Caki2 (cell line): ENCODE measurements around the gene CTIF. TPM values are rescaled to one million over a fixed set of nuclear protein-coding genes. Genes with fewer than 3 reads are reported as not detected.
"Not testable (repeated sequence)": the region's sequence is repeated elsewhere in the genome, so short reads cannot be mapped to it uniquely, and the experiment has no call there.

Experiments used
- DNase-seq: peaks from one replicate; pipeline ENCODE4 v3.0.0-alpha.2; 2015; ENCODE audit warnings: low read depth
- in situ Hi-C: cut with HindIII; loops from 2 replicates; pipeline ENCODE4 v1.10.0; 2016; ENCODE audit warnings: low sequenced_read_pairs, low pct_unique_long_range_greater_than_20kb, mixed read lengths
- total RNA-seq: library from RNA; depleted of rRNA; stranded (reverse); fragments of >200 nt; shearing (Covaris generic); gene quantifications from 2 replicates; pipeline ENCODE4 v1.2.3, GENCODE V29; 2014; ENCODE audit warnings: low replicate concordance

CTIF gene
- total RNA-seq, 1 experiment from 2014 or later: 3.7 TPM

DNA sequence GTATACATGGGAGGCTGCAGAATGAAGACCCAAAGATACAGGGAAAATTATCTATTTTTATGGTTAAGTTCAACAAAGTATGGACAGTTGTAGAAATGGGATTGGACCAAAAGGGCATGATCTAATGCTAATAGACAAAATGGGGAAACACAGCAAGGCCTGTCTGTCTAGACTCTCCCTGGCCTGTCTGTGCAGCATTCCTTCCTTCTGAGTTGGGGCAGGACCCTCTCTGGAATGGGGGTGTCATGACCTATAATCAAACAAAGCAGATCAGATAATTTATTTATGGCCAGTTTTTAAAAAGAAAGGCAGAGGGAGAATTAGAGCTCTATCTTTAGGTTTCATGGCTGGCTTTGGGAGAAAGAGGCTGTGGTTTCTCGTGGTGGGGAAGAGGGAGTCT is 104.4 kb downstream of the CTIF start:
- DNase-seq: no peak
- in situ Hi-C loops: no loop called here

DNA sequence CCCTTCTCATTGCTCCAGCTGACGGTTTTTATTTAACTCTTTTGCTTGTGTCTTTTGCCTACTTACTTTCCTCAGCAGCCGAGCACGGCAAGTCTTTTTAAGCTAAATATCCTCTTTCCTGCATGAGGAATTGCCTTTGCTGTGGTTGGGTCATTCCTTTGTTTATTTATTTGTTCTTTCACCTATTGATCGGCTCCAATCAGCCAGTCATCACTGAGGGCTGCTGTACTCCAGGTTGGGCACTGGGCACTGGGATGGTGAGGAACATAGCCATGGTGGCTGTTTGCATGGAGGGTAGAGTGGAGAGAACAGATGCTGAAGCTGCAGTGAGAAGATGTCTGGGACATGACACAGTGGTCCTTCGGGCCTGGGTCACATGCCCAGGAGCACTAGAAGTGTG is 105.2 kb downstream of the CTIF start:
- in situ Hi-C loops: no loop called here
- DNase-seq: no peak

DNA sequence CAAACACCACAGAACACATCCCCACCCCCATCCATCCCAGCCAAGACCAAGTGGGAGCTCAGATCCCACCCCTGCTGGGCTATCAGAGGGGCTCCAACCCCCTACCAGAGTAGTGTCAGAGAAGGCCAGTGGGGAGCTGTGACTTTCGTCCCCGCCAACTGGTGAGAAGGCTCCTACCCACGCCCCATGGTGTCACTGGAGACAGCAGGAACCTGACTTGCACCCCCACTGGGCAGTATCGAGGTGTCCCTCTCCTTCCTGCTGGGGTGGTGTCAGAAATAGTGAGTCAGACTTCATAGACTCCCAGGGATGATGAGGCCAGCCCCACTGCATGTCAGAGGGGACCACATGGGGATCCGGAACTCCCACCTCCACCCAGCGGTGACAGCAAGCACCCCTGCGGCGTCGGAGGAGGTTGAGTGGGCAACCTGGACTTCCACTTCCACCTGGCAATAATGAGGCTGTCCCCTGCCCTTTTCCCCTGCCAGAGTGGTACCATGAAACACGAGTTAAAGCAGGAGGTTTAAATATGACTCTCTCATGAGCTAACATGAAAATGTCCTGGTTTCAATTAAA is 106.7 kb downstream of the CTIF start:
- in situ Hi-C loops: no loop called here
- no peak for DNase-seq

DNA sequence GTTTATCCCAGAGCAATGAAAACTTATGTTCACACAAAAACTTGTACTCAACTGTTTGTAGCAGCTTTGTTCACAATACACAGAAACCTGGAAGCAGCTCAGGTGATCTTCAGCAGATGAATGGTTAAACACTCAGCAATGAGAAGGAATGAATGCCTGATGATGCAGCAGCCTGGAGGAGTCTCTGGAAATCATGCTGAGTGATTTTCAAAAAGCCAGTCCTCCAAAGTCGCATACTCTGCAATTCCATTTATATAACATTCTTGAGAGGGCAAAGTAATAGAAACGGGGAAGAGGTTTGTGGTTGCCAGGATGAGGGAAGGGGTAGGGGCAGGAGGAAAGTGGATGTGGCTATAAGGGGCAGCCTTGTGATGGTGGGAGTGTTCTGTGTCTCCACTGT is 108.1 kb downstream of the CTIF start:
- in situ Hi-C loops: no loop called here

DNA sequence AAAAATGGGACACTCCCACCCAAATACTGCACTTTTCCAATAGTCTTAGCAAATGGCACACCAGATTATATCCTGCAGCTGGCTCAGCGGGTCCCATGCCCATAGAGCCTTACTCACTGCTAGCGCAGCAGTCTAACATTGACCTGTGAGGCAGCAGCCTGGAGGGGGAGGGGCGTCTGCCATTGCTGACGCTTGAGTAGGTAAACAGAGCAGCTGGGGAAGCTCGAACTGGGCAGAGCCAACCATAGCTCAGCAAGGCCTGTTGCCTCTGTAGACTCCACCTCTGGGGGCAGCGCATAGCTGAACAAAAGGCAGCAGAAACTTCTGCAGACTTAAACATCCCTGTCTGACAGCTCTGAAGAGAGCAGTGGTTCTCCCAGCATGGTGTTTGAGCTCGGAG is 110.4 kb downstream of the CTIF start:
- no peak for DNase-seq
- in situ Hi-C loops: no loop called here

More for the DNA sequence above, 108.1 kb downstream of the CTIF start:
- no peak for DNase-seq

DNA sequence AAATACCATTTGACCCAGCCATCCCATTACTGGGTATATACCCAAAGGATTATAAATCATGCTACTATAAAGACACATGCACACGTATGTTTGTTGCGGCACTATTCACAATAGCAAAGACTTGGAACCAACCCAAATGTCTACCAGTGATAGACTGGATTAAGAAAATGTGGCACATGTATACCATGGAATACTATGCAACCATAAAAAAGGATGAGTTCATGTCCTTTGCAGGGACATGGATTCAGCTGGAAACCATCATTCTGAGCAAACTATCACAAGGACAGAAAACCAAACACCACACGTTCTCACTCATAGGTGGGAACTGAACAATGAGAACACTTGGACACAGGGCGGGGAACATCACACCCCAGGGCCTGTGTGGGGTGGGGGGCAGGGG is 115.8 kb downstream of the CTIF start:
- DNase-seq, in situ Hi-C loops: not testable (repeated sequence)

DNA sequence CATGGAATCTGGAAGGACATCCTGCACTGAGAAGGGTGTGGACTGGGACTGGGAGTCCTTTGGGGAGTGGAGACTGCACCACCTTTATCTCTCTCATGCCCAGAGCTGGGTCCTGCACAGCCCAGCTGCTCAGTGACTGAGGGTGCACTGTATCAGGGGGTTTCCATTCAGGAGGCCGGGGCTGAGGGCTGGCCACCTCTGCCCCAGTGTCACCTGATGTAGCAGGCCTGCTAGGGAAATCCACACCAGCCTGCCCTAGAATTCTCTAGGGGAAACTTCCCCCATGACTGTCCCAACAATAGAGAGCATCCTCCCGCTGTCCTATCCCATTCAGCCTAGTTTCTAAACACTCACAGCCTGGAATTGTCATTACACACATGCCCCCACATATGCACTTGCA is 116.7 kb downstream of the CTIF start:
- in situ Hi-C loops: no loop called here
- no peak for DNase-seq

DNA sequence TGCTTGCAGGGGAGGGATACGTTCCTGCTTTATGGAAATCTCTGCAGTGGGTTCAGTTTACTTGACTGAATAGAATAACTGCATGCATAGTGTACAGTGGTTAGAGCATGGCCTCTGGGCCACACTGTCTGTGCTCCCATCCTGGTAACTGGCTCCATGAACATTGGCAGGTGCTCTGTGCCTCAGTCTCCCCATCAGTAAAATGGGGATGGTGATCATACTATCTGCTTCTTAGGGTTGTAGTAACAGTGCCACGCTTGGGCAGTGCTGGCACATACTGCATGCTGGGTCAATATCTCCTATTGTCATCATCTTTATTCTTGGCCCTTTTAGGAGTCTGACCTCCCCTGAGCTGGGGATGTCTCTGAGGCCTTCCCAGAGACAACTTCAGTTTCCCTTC is 117.3 kb downstream of the CTIF start:
- in situ Hi-C loops: no loop called here
- no peak for DNase-seq

DNA sequence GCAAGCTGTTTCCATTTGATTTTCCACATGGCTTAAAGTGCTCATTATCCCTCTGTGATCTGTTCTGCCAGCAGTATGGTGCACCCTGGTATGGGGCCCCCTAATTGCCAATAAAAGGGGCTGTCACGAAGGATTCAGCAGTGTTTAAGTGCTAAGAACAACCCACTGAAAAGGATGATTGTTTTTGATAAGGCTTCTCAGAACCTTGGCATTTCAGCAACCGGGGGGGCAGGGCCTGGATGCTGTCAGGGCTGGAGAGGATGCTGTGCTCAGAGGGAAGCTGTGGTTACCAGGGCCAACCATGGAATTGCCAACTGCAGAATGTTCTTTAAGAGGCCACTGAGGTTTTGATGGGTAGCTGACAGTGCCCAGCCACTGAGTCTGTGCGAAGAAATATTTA is 117.8 kb downstream of the CTIF start:
- DNase-seq: no peak
- in situ Hi-C loops: no loop called here

DNA sequence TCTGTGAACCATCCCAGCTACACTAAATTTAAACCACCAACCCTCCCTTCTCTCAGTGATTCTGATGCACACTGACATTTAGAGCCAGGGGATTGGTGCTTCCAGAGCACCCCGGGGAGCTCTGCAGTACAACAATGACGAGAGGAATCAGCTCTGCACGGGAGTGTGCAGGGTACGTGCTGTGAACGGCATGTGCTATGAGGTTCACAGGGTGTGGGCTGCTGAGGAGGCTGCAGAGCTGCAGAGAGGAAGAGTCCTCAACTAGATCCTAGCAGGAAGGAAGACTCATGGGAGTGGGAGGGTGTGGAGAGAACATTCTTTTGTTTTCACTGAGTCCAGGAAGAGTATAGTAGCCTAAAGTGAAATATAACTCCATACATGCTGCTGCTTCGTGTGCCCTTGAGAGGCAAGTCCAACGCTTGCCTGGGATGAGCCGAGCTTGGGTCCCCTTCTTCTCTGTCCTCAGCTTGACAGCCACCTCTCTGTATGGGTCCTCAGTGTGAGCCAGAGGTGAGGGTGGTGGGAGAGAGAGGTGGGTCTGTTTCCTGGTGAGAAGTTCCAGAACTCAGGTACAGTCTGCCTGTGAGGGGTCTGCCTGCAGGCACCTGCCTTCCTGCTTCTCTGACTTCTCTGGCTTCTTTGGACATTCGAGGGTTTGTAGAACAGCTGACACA is 118.8 kb downstream of the CTIF start:
- in situ Hi-C loops: no loop called here
- DNase-seq: no peak

DNA sequence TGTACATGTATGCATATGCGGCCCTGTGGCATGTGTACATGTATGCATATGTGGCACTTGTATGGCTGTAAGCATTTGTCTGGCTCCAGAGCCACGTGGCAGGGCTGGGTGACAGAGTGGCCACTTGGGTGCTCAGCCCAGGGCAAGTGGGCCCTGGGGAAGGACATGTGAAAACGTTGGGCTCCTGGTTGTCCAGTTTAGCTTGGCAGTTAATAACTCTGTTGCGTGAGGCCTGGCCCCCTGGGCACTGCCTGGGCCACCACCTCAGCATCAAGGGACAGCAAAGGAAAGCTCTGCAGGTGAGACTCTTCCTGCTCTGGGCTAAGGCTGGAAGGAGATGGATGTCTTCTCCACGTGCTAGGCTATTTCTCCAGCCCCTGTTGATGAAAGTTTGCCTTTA is 119.9 kb downstream of the CTIF start:
- no peak for DNase-seq

DNA sequence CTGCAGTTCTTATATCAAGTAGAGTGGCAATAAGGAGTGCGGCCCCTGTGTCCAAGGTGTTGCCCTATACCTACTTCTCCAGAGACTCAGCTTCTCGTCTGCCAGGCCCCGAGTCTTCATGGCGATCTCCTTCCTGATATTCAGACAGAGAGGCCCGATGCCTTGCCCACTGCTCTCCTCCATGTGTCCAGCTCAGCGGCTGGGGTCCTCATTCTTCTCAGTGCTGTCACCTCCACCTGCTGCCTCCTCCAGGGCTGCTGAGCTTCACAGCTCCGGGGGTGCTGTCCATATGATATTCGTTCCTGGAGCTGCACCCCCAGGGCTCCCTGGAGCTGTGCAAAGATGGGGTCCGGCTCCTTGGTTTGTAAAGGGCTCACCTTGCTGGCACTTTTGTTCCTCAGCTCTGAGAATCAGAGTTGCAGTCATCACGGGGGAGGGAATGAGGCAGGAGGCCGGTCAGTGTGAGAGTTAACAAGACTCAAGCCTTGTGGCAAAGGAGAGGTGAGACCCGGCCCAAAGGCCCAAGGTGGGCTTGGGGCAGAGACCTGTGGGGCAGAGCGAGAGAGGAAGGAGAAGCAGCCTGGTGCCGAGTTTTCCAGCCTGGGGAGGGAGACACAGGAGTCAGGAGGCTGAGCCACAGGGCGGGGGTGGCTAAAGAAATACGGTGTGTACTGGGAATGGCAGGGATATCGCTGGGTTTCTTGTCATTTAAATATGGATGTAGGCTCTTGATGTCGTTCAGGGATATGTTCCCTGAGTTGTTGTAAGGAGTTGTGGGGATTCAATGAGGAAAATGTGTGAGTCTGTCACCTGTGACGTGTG is 120.6 kb downstream of the CTIF start:
- in situ Hi-C loops: no loop called here
- DNase-seq: no peak

More for the DNA sequence above, 119.9 kb downstream of the CTIF start:
- in situ Hi-C loops: no loop called here

DNA sequence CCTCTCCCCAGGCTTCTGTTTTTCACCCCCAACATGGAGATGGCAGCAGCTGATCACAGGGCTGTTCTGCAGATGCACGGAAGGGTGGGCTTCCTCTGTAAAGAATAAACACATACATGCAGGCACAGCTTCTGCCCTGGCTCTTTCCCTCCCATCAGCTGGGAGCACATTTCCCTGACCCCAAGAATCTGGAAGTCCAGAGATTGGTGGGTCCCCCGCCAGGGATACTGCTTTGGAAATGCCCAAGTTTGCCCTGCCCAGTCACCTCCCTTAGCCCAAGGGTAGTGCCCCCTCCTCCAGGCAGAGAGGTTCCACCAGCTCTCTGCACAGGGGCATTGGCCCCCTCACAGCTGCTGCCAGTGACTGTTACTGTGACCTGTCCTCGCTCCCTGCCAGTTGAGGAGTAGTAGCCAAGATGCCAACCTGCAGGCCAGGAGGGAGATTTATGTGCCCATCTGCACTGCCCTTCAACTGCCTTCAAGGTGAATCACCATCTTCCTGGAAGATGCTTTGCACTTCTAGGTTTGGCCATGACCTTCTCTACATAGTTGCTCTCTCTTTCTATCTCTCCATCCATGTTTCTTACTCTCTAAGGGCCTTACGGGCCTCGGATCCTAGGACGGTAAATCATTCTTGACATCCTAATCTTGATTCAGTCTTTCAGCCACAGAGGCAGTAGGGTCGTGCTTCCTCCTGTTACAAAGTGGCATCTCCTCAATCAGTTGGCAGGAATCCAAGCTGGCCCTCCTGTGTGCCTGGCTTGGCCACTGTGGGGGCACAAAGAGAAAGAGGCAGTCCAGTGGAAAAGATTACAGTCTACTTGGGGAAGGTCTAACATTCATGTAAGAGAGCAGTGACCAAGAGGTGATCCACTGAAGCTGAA is 121.8 kb downstream of the CTIF start:
- in situ Hi-C loops: no loop called here
- no peak for DNase-seq

DNA sequence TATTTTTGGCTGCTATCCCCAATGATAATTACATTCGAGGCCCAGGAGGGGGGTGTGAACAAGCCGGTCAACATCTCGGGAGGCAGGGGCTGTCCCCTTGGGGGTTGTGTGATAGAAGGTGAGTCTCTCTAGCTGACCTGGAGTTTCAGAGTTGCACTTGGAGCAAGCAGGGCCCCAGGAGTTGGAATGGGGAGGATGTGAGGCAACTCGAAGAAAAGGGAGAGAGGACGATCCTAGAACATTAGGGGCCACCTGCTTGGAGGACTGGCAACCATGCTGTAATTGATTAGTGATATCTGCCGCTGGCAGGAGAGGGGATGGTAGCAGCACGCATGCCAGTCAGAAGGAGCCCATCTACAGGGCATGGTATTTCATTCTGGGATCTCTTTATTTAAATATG is 122.6 kb downstream of the CTIF start:
- in situ Hi-C loops: no loop called here
- no peak for DNase-seq

DNA sequence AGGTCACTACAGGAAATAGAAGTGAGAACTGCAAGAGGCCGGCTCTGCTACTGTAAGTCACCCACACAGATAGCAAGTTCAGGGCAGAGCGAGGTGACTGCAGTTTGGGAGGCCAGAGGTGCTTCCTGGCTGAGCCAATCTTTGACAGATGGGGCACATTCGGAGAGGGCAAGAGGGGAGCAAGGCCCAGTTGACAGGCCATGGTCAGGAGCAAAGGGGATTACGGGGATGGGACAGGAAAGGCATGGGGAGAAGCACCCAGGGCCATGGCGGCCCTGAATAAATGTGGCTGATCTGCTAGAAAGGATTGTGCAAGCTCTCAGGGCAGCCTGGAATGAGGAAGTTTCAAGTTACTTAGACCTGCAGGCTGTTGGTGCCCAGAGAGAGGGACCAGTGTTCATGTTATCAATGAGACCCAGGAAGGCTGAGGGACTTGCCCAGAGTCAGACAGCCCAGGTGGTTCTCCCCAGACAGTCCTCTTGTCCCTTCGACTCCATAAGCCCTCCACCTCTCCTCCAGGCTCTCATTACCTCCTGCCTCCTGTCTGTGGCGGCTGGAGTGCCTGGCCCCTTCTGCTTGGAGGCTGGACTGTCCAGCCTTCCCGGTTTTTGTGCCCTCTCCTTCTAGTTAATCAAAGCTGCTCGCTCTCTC is 123.3 kb downstream of the CTIF start:
- no peak for DNase-seq
- in situ Hi-C loops: no loop called here

DNA sequence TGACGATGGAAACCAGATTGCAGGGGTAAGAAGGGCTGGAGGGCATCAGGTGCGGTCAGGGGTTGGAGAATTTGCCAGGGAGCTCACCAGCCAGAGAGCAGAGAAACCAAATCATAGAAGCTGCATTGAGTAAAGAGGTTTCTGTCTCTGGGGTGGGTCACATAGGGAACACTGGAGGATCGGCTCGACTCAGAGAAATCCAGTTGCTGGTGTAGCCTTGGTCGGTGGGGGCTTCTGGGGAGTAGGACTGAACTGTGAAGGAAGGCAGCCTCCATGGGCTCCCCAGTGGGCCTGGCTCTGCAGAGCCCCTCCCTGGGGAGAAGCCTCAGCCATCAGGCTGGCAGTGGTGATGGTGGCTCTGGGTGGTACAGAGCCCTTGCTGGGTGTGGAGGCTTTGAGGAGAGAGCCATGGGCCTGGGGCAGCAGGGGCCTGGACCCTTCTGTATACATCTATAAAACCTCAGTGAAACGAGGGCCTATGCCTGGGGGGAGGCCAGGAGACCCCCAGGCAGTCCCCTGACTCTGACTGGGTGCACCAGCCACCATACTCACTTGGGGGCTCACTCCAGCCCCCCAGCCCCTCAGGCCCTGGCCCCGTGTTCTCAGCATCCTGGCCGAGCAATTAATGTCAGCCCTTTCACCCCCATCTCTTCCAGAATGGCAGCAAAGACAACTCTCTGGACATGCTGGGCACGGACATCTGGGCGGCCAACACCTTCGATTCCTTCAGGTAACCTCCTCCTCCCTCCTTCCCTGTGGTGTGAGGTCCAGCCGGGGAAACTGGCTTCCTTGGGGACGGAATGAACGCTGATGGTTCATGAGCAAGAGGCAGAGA is 124.5 kb downstream of the CTIF start:
- in situ Hi-C loops: no loop called here

More for the DNA sequence above, 124.5 kb downstream of the CTIF start:
- no peak for DNase-seq
